GM18907 (cell line): ENCODE results near the gene OR4A16.

Experiments used
- ATAC-seq: cut with Tn5 transposase; IDR thresholded peaks from one replicate; pipeline ENCODE4 v1.9.1; 2021; ENCODE audit warnings: mild to moderate bottlenecking, moderate library complexity; ENCODE audit not compliant: unreplicated experiment

OR4A16 gene, protein sequence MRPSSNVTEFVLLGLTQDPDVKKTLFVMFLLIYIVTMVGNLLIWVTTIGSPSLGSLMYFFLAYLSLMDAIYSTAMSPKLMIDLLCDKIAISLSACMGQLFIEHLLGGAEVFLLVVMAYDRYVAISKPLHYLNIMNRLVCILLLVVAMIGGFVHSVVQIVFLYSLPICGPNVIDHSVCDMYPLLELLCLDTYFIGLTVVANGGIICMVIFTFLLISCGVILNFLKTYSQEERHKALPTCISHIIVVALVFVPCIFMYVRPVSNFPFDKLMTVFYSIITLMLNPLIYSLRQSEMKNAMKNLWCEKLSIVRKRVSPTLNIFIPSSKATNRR

DNA sequence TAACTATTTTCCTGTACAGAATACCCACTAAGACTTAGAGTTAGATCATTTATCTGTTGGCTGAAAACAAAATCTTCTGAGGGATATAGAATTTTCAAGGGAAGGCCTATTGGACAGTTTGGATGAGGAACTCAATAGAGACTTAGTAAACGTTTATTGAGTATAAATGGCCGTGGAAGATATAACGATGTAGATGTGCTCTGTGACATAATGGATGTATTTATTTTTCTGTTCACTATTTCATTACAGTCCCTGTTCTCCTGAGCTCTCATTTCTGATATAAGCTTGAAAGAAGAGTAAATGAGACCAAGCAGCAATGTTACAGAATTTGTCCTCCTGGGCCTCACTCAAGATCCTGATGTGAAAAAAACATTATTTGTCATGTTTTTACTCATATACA, at the start of gene OR4A16:
Gene OR4A16, plus strand, starts transcription at position 301 of the 400 bp plus-strand sequence. Its CDS starts 0 bp downstream, at position 301.
- ATAC-seq, result no peak

DNA sequence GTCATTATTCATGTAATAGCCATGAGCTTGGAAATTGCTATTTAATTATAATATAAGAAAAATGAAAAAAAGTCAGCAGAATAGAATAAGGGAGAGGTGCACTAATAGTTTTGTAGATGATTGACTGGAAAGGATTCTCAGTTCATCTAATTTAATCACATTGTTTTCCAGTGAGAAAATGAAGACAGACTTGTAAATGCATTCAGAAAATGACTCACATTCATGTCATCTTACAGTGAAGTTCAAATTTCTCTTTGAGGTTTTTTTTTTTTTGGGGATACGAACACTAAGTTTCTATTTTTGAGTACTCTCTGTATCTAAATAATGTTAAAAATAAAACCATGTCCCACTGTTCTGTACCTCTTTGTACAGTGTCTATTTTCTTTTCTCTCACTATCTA, 18.5 kb upstream of the OR4A16 start:
- ATAC-seq, result no peak

DNA sequence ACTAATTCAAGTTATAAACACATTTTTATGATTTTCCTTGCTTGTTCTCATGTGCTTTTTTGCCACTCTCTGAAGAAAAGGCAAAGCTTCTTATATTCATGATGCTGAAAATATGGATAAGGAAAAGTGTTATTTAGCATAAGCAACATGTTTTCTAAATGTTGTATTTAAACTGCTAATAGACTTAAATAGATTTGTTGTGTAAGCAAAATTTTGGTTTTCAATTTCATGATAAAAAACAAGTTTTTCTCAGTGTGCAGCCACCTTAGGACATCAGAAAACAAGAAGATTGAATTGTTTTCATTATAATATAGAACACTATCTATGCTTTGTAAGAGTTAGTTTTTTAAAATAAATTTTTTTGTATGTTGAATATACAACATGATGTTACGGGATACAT, 2.3 kb downstream of the OR4A16 start:
- no peak for ATAC-seq

DNA sequence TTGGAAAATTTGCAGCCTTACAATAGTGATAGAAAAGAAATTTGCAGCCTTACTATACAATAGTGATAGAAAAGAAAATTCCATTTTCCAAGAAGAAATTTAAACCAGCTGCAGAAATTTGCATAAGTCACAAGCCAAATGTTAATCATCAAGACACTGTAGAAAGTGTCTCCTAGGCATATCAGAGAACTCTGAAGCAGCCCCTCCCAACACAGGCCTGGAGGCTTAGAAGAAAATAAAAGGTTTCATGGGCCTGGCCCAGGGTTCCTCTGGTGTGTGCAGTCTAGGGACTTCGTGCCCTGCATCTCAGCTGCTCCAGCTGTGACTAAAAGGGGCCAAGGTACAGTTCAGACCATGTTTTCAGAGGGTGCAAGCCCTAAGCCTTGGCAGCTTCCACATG, 6.0 kb downstream of the OR4A16 start:
- ATAC-seq, result no peak

DNA sequence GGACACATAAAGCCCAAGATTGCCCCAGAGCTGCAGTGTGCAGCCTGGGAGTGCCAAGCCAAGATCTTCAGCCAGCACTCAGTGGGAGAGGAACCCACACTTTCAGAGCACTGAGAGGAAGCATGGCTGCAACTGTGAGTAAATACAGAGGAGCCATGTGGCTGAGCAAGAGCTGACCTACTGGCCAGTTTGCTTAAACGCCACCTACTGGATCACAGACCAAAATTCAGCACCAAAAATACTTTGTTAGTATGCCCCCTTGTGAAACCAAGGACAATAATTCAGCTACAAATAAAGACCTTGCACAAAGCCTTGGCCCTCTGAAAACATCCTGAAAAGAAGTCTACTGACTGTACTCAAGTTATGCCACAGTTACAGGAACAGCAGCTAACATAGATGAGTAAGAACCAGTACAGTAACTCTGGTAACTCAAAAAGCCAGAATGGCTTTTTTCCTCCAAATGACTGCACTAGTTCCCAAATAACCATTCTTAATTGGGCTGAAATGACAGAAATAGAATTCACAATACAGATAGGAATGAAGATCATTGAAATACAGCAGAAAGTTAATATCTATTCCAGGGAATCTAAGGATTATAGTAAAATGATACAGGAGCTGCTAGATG, 14.7 kb downstream of the OR4A16 start:
- ATAC-seq, result no peak

DNA sequence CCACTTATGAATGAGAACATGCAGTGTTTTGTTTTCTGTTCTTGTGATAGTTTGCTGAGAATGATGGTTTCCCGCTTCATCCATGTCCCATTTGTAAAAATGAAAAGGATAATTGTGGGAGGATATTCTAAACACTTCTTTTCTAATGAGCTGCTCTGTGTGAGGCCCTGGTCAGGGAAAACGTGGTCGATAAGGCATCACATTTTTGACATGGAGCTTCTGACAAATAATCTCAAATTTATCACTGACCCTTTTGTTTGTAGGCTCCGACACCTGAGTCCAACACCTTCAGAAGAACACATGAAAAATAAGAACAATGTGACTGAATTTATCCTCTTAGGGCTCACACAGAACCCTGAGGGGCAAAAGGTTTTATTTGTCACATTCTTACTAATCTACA, 24.7 kb downstream of the OR4A16 start, which contains the start of gene OR4A15:
Gene OR4A15, plus strand, starts transcription at position 301 of the 400 bp plus-strand sequence. Its CDS starts 0 bp downstream, at position 301.
- no peak for ATAC-seq
